HepG2 (cell line): ENCODE results near the gene CIAO3. TPM values are rescaled to one million over a fixed set of nuclear protein-coding genes. Genes with fewer than 3 reads are reported as not detected.

Source experiments
- EEA1 ChIP-seq: sonication (generic); formaldehyde crosslinking; IDR thresholded peaks from 2 replicates; pipeline ENCODE4 v1.5.1; 2020; ENCODE audit warnings: mild to moderate bottlenecking, missing genetic modification reagents, borderline replicate concordance
- HDAC1 ChIP-seq: sonication (generic); formaldehyde crosslinking; IDR thresholded peaks from 2 replicates; pipeline ENCODE4 v1.5.1; 2020; ENCODE audit warnings: mild to moderate bottlenecking, missing genetic modification reagents
- HES4 ChIP-seq: sonication (generic); formaldehyde crosslinking; IDR thresholded peaks from 2 replicates; pipeline ENCODE4 v1.9.0; 2021; ENCODE audit warnings: mild to moderate bottlenecking, missing genetic modification reagents, borderline replicate concordance
- HNRNPLL ChIP-seq: fragments of 200-400 bp; formaldehyde crosslinking; IDR thresholded peaks from 2 replicates; pipeline ENCODE4 v1.6.1; 2017; ENCODE audit warnings: mild to moderate bottlenecking, low read depth, low read length; ENCODE audit not compliant: poor library complexity, severe bottlenecking
- KDM6A ChIP-seq: IDR thresholded peaks from 2 replicates; pipeline ENCODE4 v1.6.1; 2016; ENCODE audit warnings: low read depth
- NFE2 ChIP-seq: sonication (generic); formaldehyde crosslinking; IDR thresholded peaks from 2 replicates; pipeline ENCODE4 v1.4.0; 2020; ENCODE audit warnings: missing genetic modification reagents
- NRL ChIP-seq: sonication (generic); formaldehyde crosslinking; IDR thresholded peaks from 2 replicates; pipeline ENCODE4 v1.5.0; 2020; ENCODE audit warnings: missing genetic modification reagents, mild to moderate bottlenecking, moderate library complexity, borderline replicate concordance
- RFXANK ChIP-seq: IDR thresholded peaks from 2 replicates; pipeline ENCODE4 v1.6.1; 2016
- RXRA ChIP-seq: sonication (generic); formaldehyde crosslinking; IDR thresholded peaks from 2 replicates; pipeline ENCODE4 v1.5.1; 2020; ENCODE audit warnings: missing genetic modification reagents
- SAP130 ChIP-seq: IDR thresholded peaks from 2 replicates; pipeline ENCODE4 v1.6.1; 2016; ENCODE audit warnings: low read depth
- ZNF598 ChIP-seq: sonication (generic); formaldehyde crosslinking; IDR thresholded peaks from 2 replicates; pipeline ENCODE4 v1.5.1; 2020; ENCODE audit warnings: mild to moderate bottlenecking, missing genetic modification reagents, borderline replicate concordance
- ZNF678 ChIP-seq: sonication (generic); formaldehyde crosslinking; IDR thresholded peaks from 2 replicates; pipeline ENCODE4 v1.4.0; 2020; ENCODE audit warnings: mild to moderate bottlenecking, missing genetic modification reagents
- ZSCAN22 ChIP-seq: sonication (generic); formaldehyde crosslinking; IDR thresholded peaks from 2 replicates; pipeline ENCODE4 v1.4.0; 2020; ENCODE audit warnings: mild to moderate bottlenecking, missing genetic modification reagents
- ZZZ3 ChIP-seq: sonication (generic); formaldehyde crosslinking; IDR thresholded peaks from 2 replicates; pipeline ENCODE4 v1.4.0; 2020; ENCODE audit warnings: missing genetic modification reagents, mild to moderate bottlenecking, borderline replicate concordance
- polyA plus RNA-seq, 8 experiments: library from polyadenylated mRNA; depleted of rRNA in 3 of 8; stranded (reverse) in 7 of 8; unstranded in 1 of 8; fragments of >200 nt; fragmentation: Illumina TruSeq in 4 of 8; extraction: Trizol in 4 of 8; gene quantifications; 2 replicates each; pipeline versions ENCODE4 v1.2.1 to v1.2.3, GENCODE V29; 2011 to 2016; ENCODE audit warnings: low read depth in 4 of 8, missing spikeins in 1 of 8, mixed read lengths in 1 of 8; ENCODE audit not compliant: insufficient read depth in 1 of 8
- total RNA-seq, 5 experiments: library from RNA; depleted of rRNA; stranded (reverse); fragments of >200 nt; fragmentation: Illumina TruSeq; extraction: Trizol; gene quantifications; 2 replicates each; pipeline ENCODE4 v1.2.3, GENCODE V29; 2016; ENCODE audit warnings: low read depth in 1 of 5
- TF ChIP-seq, protein P1 (sequence below), 2 experiments: fragments of 450-650 bp in 1 of 2; sonication (generic) in 1 of 2; formaldehyde crosslinking in 1 of 2; IDR thresholded peaks; 2 replicates each; pipeline versions ENCODE4 v1.6.1 to v1.8.0; 2016 to 2022; ENCODE audit warnings: antibody characterized with exemption in 1 of 2, mild to moderate bottlenecking in 1 of 2, missing genetic modification reagents in 1 of 2
- TF ChIP-seq, protein P2 (sequence below): sonication (generic); formaldehyde crosslinking; IDR thresholded peaks from 2 replicates; pipeline ENCODE4 v1.5.1; 2020; ENCODE audit warnings: missing genetic modification reagents, mild to moderate bottlenecking, borderline replicate concordance
- TF ChIP-seq, protein P3 (sequence below): sonication (generic); formaldehyde crosslinking; conservative IDR thresholded peaks from 2 replicates; pipeline ENCODE4 v1.4.0; 2020; ENCODE audit warnings: missing genetic modification reagents

CIAO3 gene
- total and polyA plus RNA-seq, 2 of the 13 experiments (the other 11 are each of a cell fraction or from before 2014, with no cell fraction given) = 21.7 to 25.0 TPM

DNA sequence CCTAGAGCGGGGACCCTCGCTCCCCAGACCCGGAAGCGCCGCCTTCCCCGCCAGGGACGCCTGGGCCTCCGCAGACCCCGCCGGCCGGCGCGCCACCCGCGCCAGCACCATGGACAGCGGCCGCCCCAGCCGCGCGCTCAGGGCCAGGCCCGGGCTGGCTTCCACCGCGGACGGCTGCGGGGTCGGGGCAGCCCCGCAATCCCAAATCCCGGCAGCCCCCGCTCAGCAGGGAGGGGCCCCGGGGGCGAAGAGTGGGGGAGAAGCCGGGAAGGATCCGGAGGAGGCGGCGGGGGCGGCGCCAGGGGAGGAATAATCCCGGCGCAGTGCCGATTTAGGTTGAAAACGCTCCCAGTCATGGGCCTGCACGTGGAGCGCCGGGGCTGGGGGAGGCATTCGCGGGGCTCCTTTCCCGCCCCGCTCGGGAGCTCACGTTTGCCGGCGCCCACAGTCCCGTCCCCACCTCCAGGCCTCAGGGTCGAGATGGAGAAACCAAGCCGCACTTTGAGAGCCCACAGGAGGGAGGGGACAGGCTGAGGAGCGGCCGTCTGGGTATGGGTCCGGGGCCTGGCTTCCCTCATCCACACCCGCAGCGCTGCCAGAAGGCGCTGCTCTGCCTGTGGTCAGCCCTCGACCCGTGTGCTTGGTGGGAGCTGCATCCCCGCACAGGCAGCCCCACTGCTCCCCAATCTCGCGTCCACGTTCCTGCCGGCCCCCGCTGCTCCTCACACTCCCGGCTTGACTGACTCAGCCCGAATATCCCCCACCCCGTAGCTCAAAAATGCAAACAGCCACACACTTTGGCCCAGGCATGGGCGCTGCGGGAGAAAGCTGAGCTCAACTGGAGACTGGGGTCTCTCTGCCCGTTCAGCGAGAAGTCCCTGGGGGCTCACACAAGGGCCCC is 39.9 kb downstream of the CIAO3 start (continued):
- TF ChIP-seq EEA1 (CRISPR knock-in tag) (no peak; the same call in 1 of the 2 replicates), KDM6A (CRISPR knock-in tag) (no peak), RXRA (CRISPR knock-in tag) (no peak), HNRNPLL (no peak), HES4 (CRISPR knock-in tag) (peak; percentile 92), NFE2 (CRISPR knock-in tag) (no peak), ZNF678 (CRISPR knock-in tag) (peak; percentile 66; the same call in 1 of the 2 replicates), ZSCAN22 (CRISPR knock-in tag) (no peak), ZNF598 (no peak), SAP130 (CRISPR knock-in tag) (peak; percentile 63), ZZZ3 (CRISPR knock-in tag) (no peak), NRL (CRISPR knock-in tag) (no peak), RFXANK (CRISPR knock-in tag) (no peak), HDAC1 (no peak)
- TF ChIP-seq, protein P1, sequence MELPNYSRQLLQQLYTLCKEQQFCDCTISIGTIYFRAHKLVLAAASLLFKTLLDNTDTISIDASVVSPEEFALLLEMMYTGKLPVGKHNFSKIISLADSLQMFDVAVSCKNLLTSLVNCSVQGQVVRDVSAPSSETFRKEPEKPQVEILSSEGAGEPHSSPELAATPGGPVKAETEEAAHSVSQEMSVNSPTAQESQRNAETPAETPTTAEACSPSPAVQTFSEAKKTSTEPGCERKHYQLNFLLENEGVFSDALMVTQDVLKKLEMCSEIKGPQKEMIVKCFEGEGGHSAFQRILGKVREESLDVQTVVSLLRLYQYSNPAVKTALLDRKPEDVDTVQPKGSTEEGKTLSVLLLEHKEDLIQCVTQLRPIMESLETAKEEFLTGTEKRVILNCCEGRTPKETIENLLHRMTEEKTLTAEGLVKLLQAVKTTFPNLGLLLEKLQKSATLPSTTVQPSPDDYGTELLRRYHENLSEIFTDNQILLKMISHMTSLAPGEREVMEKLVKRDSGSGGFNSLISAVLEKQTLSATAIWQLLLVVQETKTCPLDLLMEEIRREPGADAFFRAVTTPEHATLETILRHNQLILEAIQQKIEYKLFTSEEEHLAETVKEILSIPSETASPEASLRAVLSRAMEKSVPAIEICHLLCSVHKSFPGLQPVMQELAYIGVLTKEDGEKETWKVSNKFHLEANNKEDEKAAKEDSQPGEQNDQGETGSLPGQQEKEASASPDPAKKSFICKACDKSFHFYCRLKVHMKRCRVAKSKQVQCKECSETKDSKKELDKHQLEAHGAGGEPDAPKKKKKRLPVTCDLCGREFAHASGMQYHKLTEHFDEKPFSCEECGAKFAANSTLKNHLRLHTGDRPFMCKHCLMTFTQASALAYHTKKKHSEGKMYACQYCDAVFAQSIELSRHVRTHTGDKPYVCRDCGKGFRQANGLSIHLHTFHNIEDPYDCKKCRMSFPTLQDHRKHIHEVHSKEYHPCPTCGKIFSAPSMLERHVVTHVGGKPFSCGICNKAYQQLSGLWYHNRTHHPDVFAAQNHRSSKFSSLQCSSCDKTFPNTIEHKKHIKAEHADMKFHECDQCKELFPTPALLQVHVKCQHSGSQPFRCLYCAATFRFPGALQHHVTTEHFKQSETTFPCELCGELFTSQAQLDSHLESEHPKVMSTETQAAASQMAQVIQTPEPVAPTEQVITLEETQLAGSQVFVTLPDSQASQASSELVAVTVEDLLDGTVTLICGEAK (IDR thresholded peaks at IDR 0.05) = no peak
- TF ChIP-seq, protein P1 (CRISPR knock-in tag; IDR thresholded peaks at IDR 0.05) = no peak
- TF ChIP-seq, protein P2, sequence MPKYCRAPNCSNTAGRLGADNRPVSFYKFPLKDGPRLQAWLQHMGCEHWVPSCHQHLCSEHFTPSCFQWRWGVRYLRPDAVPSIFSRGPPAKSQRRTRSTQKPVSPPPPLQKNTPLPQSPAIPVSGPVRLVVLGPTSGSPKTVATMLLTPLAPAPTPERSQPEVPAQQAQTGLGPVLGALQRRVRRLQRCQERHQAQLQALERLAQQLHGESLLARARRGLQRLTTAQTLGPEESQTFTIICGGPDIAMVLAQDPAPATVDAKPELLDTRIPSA = no peak
- TF ChIP-seq, protein P3, sequence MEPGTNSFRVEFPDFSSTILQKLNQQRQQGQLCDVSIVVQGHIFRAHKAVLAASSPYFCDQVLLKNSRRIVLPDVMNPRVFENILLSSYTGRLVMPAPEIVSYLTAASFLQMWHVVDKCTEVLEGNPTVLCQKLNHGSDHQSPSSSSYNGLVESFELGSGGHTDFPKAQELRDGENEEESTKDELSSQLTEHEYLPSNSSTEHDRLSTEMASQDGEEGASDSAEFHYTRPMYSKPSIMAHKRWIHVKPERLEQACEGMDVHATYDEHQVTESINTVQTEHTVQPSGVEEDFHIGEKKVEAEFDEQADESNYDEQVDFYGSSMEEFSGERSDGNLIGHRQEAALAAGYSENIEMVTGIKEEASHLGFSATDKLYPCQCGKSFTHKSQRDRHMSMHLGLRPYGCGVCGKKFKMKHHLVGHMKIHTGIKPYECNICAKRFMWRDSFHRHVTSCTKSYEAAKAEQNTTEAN (CRISPR knock-in tag) = peak; percentile 89
